Stimulated activated CD4-positive, alpha-beta T cell treated with anti-CD3 and anti-CD28 coated beads, Interleukin-2, amount 100 ng/mL, for 4 hours (primary cell): ENCODE data around the gene FBXO11.

Experiments used
- DNase-seq: peaks from one replicate; pipeline ENCODE4 v3.0.0-alpha.2; 2020; ENCODE audit warnings: low read depth

The FBXO11 gene

DNA sequence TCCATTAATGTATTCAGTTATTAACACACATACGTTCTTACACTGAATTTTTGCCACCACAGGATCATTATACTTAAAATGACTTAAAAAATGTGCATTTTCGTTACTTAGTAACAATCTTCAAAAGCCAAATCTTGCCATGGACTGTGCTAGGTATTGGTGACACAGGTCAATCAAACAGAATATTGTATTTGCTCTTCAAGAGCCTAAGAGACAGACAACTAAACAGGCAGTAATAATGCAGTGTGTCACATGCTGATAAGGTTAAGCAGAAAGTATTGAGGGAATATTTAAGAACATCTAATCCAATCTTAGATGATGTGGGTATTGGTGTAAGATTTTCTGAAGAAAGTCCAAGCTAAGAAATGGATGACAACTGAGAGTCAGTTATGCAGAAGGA is 56.9 kb downstream of the FBXO11 start:
- no peak for DNase-seq

DNA sequence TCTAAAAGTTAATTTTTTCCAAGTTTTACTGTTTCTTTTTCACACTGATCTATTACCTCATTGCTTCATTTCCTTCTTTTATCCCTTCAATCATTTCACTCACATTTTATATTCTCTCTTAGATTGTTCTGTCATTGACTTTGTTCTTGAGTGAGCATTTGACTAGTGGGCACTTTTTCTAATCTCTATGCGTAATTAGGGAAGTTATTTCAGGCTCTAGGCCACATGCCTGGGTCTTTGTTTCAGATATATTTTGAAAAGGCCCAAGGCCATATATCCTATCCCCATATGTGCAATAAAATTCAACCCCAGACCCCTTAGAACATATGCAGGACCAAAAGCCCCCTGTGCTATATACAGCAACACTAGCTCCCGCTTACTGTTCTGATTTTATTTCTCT is 62.1 kb downstream of the FBXO11 start:
- no peak for DNase-seq

DNA sequence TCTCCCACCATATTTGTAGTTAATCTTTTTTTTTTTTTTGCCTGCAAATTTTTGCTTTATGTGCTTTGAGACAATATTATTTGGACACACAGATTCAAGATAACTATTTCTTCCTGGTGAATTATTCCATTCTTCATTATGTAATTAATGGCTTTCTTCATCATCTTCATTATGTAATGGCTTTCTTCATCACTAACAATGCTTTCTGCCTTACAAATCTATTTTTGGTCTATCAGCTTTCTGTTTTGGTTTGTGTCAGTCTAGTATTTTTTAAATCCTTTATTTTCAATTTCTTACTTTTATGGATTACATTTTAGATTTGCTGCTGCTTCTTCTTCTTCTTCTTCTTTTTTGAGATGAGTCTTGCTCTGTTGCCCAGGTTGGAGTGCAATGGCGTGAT is 62.9 kb downstream of the FBXO11 start:
- no peak for DNase-seq

DNA sequence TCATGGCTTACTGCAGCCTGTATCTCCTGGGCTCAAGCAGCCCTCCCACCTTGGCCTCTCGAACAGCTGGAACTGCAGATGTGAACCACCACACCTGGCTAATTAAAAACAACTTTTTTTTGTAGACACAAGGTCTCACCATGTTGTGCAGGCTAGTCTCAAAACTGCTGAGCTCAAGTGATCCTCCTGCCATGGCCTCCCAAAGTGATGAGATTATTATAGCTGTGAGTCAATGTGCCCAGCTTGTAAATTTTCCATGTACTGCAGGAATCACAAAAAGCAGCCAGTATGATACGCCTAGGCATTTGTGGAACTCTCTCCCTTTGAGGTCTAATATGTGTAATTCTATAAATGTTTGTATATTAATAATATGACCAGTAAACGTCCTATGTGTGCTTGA is 63.5 kb downstream of the FBXO11 start:
- no peak for DNase-seq

DNA sequence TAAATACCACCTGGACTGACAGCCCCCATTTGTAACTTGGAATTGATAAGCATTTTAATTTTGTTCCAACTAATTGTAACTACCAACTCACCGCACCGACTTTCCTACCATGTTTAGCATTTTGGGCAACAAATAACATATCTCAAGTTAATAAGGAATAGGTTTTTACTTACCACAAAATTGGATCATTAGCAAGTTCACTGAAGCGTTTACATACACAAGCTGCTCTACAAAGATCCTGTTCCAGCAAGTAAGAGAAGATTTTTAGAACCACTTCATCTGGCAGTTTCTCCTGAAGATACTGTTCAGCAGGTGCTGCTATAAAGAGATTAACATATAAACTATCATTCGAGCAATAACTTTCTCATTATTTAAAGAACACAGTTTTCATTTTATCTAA is 67.6 kb downstream of the FBXO11 start:
- no peak for DNase-seq

DNA sequence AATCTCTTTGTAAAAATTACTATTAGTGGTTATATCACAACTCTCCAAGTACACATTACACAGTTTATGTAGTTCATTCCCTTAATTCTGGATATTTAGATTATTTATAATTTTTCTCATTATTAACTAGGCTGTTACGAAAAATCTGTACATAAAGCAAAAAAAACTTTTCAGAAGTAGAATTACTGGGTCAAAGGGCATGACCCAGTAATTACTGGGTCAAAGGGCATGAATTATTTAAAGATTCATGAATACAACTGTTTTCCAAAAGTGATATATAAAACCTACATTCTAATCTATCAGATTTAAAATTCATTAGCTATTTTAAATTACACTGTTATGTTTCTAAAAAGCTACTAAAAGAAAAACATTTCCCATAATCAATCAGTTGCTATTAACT is 68.0 kb downstream of the FBXO11 start:
- DNase-seq = no peak

DNA sequence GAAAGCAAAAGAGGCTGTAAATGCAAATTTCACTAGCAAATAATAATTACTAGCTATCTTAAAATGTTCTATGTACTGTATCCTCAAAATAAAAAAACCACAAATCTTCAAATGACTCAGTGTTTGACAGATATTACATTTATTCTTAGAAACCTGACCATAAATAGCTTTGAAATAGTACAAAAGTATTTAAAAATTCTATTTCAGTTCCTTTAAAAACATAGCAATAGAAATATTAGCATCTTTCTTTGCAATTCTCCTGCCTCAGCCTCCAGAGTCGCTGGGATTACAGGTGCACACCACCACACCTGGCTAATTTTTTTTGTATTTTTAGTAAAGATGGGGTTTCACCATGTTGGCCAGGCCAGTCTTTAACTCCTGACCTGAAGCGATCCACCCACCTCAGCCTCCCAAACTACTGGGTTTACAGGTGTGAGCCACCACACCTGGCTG is 72.8 kb downstream of the FBXO11 start:
- no peak for DNase-seq

DNA sequence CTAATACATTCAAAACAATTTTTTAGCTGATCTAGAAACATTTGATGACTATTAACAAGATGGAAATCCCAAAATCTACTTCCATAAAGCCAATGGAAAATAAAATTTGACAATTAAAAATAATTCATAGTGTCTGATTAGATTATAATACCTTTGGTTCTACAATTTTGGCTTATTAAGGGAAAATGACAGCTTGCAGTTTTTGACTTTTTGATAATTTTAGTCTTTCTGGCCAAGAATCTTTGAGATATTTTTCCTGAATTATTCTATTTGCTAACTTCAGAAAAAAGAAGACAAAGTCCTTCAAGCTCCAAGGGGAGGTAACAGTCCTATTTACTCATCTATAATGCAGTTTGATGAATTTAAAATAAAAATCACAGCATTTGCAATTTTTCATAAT is 83.8 kb downstream of the FBXO11 start:
- no peak for DNase-seq

DNA sequence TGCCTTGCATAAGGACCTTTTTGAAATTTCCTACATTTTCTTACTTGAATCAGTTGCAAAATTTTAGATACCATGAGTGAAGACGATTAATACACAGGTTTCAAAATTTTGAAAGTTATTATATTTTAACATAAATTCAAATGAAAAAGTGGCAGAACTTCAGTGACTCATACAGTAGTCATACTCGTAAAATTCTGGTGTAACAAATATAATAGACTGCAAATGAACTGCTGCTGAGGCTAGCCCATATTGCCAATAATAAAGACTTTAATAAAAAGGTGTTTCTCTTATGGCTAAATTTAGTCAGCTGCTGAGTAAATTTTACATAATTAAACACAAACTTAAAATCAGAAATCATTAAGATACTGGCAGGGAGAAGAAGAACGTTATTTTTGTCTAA is 86.5 kb downstream of the FBXO11 start:
- no peak for DNase-seq

DNA sequence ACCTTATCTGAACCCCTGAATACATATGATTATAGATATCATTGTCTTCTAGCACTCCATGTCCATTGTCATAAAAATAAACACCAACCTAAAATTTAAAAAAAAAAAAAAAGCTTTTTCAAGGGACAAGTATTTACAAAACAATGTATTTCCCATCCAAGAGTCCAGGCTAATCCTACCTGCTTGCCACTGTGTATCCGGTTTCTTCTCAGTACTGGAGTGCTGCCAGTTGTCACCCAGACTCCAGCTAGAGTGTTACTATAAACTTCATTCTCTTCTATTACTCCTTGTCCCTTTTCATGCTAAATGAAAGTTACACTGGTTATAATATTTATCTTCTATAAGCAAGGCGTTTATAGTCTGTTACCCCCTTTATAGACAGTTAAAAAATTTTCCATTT is 87.5 kb downstream of the FBXO11 start:
- no peak for DNase-seq

DNA sequence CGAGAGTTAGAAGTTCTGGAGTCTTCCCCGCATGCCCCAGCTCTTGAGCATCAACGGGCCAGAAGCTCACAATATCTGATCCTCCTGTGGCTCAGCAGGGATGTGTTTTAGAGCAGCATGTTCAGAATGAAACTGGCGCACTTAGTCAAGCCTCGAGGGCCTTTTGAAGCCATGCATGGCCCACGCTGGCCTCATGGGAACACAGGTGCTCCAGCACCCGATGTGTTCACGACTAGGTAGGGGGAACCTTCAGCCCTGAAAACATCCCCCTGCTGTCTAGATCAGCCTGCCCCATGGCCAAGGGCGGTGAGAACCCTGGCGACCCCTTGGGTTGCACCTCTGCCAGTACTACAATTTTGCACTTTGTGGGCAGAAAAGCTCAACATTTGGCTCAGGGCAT is 90.5 kb downstream of the FBXO11 start:
- no peak for DNase-seq

DNA sequence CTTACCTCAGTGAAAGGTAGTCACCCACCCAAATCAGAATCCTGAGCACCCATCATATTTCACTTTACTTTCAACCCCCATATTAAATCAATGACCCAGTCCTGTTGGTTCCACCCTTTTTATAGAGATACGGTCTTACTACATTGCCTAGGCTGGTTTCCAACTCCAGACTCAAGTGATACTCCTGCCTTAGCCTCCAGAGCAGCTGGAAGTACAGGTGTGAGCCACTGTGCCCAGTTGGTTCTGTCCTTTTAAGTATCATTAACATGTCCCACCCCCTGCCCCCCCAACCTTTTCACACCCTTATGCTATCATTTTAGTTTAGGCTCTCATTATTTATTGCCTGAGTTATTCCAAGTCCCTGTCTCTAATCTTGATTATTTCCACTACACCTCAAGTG is 94.6 kb downstream of the FBXO11 start:
- DNase-seq = no peak

DNA sequence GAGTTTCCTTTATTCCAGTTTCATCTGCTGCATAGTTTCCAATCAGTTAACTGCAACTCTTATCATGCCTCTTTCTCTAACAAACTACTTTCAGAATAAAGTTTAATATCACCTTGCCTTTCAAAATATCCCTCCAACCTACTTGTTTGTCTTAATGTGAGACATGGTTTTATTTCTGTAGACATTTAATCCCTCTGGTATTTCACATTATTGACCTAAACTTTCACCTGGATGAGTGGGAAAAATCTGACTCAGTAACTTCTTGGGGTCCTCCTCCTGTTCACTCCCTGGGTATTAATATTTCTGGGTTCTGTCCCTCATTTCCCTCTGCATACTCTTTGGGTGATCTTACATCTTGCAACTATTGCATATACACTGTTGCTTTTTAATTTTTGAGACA is 95.4 kb downstream of the FBXO11 start:
- DNase-seq = no peak

DNA sequence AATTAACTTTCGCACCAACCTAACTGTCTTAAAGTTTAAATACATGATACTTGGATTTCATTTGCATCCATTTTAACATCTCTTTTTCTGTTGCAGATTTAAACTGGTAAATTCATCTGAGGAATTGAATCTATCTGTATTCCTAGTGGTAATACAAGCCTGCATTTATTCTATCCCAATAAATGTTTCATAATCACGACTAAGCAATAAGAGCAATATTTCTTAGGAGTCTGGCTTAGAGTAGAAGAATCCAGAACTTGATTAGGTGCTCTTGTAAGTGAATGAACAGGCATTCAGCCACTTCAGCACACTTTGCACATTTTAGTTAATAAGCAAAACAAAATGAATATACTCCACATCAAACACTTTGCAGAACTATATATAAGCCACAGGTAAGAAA is 96.4 kb downstream of the FBXO11 start:
- no peak for DNase-seq

DNA sequence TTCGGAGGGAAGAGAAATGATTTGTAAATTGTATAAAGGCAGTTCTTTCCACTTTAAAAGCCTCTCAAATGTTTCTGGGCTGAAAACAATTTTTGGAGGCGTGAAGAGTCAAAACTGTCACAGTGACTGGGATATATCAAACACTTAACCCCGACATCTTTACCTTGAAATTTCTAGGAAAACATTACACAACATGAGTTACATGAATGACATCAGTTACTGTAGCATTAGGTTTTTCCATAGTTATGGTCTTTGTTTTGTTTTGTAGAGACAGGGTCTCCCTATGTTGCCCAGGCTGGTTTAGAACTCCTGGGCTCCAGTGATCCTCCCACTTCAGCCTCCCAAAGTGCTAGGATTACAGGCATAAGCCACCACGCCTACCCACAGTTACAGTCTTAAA is 97.7 kb downstream of the FBXO11 start:
- no peak for DNase-seq

DNA sequence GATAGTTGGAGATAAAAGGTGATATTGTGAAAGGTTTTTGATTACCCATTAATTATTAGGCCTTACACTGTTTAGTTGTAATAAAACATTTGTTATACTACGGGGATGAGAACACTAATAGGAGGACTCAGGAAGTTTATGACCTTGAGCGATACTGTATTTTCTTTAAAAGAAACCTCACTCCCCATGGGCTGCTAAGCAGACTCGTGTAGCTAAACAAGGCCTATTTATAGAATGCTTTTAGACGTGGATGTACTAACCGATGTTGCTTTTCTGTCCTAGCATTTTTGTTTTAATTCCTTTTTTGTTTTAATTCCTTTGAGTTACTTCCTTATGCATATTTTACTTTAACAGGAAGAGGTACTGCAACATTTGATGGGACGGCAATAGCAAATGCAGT is 100.4 kb downstream of the FBXO11 start:
- no peak for DNase-seq

DNA sequence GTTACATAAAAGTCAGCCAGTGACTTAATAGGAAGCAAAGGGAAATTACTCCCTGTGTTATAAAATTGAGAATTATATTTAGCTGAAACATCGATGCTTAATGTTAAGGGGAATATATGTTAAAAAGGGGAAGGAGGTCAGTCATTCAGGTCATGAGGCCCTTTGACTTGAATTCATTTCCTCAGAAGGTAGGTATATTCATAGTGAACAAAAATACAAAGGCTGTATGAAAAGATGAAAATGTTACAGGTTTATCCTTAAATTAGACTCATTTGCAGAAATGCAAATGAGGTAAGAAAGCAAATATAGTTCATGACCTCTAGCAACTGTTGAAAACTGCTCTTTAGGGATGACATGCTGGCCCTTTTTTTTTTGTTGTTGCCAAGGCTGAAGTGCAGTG is 102.5 kb downstream of the FBXO11 start:
- no peak for DNase-seq

DNA sequence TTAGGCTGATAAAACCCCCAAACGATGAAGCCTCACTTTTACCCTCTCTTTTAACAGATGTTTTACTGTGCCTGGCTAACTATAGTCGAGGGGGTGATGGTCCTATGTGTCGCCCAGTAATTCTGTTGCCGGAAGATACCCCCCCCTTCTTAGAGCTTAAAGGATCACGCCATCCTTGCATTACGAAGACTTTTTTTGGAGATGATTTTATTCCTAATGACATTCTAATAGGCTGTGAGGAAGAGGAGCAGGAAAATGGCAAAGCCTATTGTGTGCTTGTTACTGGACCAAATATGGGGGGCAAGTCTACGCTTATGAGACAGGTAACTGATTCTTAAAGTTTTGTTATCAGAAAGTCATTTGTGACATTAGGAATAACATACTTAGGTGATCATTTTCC is 102.9 kb downstream of the FBXO11 start:
- DNase-seq = no peak

DNA sequence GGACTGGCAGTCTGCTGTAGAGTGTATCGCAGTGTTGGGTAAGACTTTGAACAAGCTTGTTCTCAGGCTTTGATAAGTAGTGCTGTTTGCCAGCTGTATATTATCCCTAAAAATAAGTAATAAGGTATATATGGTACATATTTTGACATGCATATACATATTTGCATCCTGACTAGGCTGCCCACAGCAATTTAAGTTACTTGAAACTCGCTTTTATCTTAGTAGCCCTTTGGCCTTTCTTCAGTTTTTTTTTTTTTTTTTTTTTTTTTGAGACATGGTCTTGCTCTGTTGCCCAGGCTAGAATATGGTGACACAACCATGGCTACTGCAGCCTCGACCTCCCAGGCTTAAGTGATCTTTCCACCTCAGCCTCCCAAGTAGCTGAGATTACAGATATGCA is 105.2 kb downstream of the FBXO11 start:
- DNase-seq = no peak

DNA sequence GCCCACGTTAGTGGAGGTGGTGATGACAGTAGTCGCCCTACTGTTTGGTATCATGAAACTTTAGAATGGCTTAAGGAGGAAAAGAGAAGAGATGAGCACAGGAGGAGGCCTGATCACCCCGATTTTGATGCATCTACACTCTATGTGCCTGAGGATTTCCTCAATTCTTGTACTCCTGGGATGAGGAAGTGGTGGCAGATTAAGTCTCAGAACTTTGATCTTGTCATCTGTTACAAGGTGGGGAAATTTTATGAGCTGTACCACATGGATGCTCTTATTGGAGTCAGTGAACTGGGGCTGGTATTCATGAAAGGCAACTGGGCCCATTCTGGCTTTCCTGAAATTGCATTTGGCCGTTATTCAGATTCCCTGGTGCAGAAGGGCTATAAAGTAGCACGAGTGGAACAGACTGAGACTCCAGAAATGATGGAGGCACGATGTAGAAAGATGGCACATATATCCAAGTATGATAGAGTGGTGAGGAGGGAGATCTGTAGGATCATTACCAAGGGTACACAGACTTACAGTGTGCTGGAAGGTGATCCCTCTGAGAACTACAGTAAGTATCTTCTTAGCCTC is 107.2 kb downstream of the FBXO11 start:
- no peak for DNase-seq

DNA sequence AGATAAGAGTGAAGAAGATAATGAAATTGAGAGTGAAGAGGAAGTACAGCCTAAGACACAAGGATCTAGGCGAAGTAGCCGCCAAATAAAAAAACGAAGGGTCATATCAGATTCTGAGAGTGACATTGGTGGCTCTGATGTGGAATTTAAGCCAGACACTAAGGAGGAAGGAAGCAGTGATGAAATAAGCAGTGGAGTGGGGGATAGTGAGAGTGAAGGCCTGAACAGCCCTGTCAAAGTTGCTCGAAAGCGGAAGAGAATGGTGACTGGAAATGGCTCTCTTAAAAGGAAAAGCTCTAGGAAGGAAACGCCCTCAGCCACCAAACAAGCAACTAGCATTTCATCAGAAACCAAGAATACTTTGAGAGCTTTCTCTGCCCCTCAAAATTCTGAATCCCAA is 107.7 kb downstream of the FBXO11 start:
- DNase-seq = no peak

DNA sequence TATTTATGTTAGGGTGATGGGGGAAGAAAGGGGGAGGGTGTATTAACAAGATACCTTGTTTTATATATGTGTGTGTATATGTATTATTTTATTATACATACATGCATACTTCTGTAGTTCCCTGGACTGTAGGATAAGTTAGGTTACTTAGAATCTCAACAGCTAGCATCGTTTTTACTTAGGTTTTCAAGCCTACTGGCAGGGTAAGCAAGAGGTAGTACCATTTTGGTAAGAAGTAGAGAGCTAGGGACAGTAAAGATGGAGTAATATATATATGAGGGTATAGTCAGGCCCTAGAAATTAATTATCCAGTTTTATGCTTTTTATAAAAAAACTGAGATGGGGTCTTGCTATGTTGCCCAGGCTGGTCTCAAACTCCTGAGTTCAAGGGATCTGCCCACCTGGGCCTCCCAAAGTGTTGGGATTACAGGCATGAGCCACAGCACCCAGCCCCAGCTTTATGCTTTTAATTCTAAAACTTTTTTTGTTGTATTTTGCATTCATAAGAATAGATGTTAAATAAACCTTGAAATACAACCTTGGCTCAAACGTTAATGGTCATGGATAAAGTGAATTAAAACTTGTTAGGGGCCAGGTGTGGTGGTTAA is 110.1 kb downstream of the FBXO11 start:
- DNase-seq = no peak

DNA sequence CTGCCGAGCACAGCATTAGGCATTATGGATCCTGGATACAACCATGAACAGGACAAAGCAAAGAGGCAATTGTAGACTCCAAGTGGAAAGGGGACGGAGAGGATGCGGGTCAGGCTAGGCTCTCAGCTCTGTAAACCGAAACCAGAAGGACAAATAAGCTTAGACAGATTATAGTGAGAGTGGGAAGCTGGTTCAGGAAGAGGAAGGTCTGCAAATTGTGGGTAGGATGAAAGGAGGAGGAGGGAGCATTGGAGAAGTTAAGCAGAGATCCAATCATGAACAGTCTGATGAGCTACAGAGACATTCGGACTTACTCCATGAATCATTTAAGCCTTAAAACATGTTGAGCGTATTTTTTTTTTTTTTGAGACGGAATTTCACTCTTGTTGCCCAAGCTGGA is 120.3 kb downstream of the FBXO11 start:
- DNase-seq = no peak

DNA sequence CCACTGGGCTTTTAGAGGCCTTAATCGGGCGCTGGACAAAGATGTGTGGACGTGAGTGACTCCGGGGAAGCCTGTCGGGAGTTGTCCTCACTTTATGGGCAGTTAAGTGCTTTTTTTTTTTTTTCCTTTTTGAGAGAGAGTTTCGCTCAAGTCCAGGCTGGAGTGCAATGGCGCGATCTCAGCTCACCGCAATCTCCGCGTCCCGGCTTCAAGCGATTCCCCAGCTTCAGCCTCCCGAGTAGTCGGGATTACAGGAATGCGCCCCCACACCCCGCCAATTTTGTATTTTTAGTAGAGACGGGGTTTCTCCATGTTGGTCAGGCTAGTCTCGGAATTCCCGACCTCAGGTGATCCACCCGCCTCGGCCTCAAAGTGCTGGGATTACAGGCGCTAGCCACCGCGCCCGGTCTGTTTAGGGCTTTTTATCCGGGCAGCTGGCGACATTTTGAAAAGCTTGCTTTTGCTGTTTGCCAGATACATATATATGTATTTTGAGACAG is 121.9 kb downstream of the FBXO11 start:
- no peak for DNase-seq
